ENCODE results near the gene MIGA2. TPM values are rescaled to one million over a fixed set of nuclear protein-coding genes. Genes with fewer than 3 reads are reported as not detected.

The MIGA2 gene
- total RNA-seq, 2 experiments from 2014 or later, result 34.6 to 35.8 TPM

DNA sequence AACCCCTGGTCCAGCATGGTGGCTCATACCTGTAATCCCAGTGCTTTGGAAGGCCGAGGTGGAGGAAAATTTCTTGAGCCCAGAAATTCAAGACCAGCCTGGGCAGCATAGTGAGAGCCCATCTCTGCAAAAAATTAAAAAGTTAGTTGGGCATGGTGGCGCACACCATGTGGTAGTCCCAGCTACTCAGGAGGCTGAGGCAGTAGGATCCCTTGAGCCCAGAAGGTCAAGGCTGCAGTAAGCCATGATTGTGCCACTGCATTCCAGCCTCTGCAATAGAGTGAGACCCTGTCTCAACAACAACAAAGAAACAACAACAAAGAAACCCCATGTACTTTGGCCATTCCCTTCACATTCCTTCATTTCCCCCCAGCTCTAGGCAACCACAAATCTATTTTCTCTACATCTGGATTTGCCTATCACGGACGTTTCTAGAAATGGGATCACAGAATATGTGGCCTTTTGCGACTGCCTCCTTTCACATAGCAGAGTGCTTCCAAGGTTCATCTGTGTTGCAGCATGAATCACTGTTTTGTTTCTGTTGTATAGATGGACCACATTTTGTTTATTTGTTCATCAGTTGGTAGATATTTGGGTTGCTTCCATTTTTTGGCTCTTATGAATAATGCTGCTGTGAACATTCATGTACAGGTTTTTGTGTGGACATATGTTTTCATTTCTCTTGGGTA is 17.9 kb downstream of the MIGA2 start:
- no peak for ATAC-seq
- Mint-ChIP-seq H3K4me1 (ENCODE audit: low read depth) (no peaks in the 10 kb centered on the region), H3K9me3 (no peaks in the 10 kb centered on the region), H3K4me3 (no peak overlapping the region), H3K36me3 (ENCODE audit: low read depth) (peaks cover 9% of the 10 kb centered on the region), H3K27me3 (no peaks in the 10 kb centered on the region), H3K27ac (no peak overlapping the region)
- intact Hi-C loops (cut with micrococcal nuclease), result no loop called here
- ChIA-PET POLR2A (no interaction called here), CTCF (no interaction called here)
- DNase-seq, result no peak
- TF ChIP-seq, protein P1, sequence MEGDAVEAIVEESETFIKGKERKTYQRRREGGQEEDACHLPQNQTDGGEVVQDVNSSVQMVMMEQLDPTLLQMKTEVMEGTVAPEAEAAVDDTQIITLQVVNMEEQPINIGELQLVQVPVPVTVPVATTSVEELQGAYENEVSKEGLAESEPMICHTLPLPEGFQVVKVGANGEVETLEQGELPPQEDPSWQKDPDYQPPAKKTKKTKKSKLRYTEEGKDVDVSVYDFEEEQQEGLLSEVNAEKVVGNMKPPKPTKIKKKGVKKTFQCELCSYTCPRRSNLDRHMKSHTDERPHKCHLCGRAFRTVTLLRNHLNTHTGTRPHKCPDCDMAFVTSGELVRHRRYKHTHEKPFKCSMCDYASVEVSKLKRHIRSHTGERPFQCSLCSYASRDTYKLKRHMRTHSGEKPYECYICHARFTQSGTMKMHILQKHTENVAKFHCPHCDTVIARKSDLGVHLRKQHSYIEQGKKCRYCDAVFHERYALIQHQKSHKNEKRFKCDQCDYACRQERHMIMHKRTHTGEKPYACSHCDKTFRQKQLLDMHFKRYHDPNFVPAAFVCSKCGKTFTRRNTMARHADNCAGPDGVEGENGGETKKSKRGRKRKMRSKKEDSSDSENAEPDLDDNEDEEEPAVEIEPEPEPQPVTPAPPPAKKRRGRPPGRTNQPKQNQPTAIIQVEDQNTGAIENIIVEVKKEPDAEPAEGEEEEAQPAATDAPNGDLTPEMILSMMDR (IDR thresholded peaks at IDR 0.05), result no peak

DNA sequence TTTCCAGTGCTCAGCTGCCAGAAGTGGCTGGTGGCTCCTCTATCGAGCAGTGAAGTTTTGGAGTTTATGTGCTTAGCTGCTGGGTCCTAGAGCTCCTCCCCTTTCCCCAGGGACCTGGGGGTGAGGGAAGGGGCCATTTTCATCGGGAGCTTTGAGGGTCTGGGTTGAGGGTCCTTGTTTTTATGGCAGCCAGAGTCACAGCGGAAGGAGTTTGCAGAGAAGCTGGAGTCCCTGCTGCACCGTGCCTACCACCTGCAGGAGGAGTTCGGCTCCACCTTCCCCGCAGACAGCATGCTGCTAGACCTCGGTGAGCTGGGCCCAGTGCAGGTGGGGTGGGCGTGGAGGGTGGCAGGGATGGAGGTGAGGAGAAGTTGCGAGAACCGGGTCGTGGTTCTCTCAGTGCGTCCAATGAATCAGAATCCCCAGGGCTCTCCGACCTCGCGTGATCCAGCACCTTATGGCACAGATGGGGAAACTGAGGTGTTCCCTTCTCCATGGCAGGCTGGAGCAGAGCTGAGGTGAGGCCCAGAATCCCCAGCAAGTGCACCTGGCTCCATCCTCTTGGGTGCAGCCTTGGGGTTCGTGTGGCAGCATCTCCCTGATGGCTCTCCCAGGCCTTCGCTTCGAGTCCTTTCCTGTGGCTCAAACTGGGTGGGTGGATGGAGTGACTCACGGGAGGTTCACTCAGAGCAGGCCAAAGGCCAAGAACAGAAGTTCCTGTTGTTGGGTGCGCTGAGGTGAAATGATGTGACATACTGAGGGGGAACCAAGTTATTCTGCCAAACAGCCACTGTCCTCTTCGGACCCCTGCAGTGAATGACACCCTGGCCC is 22.8 kb downstream of the MIGA2 start:
- ChIA-PET POLR2A (no interaction called here), CTCF (no interaction called here)
- H3K27me3 Mint-ChIP-seq, result no peaks in the 10 kb centered on the region
- TF ChIP-seq, protein P1 (IDR thresholded peaks at IDR 0.05), result no peak
- DNase-seq (no peak), ATAC-seq (no peak)
- H3K4me1 Mint-ChIP-seq (ENCODE audit: low read depth), result no peaks in the 10 kb centered on the region
- intact Hi-C loops (cut with micrococcal nuclease), result no loop called here
- no peaks in the 10 kb centered on the region for H3K9me3 Mint-ChIP-seq
- no peak overlapping the region for H3K27ac Mint-ChIP-seq
- H3K36me3 Mint-ChIP-seq (ENCODE audit: low read depth), result peaks cover 12% of the 10 kb centered on the region
- no peak overlapping the region for H3K4me3 Mint-ChIP-seq

DNA sequence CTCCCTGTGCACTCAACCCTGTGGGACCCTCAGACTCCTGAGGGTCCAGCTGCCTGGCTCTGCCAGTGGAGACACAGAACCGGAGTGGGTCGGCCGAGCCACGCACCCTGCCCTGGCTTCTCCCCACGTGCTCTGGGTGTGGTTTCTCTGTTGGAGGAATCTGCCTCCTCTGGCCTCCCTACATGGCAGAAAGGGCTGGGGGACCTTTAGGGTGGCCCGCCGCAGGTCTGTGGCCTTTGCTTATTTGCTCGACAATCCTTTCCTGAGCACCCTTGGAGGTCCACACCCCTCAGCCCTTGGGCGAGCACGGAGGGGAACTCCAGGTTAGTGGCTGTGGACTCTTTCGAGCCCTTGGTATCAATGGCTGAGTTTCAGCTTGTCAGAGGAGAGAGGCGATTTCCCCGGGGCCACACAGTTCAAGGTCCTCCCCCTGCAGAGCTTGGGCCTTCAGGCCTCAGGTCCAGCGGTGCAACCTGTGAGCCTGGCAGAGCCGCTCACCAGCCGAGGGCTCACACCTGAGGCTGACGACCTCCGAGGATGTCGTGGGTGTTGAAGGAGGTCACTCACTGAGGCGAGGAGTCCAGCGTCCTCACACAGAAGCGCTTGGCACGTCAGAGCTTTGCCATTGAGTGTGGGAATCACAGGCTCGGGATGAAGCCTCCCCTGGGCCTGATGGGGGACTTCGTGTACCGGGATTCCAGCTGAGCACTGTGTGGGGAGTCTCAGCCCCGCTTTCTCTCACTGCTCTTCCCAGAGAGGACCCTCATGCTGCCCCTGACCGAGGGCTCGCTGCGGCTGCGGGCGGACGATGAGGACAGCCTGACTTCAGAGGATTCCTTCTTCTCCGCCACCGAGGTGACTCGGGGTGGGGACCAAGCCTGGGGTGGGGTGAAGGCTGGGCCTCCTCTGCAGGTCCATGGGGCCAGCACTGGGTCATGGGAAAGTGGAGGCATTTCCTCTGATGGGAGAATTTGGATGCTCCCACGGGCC is 23.7 kb downstream of the MIGA2 start:
- DNase-seq (no peak), ATAC-seq (no peak)
- CTCF ChIA-PET, result no interaction called here
- POLR2A ChIA-PET, result no interaction called here
- H3K4me1 Mint-ChIP-seq (ENCODE audit: low read depth), result no peaks in the 10 kb centered on the region
- TF ChIP-seq, protein P1 (IDR thresholded peaks at IDR 0.05), result no peak
- H3K27ac Mint-ChIP-seq, result no peak overlapping the region
- H3K36me3 Mint-ChIP-seq (ENCODE audit: low read depth), result peaks cover 11% of the 10 kb centered on the region
- intact Hi-C loops (cut with micrococcal nuclease), result no loop called here
- H3K4me3 Mint-ChIP-seq, result no peak overlapping the region
- H3K9me3 Mint-ChIP-seq, result no peaks in the 10 kb centered on the region
- no peaks in the 10 kb centered on the region for H3K27me3 Mint-ChIP-seq

DNA sequence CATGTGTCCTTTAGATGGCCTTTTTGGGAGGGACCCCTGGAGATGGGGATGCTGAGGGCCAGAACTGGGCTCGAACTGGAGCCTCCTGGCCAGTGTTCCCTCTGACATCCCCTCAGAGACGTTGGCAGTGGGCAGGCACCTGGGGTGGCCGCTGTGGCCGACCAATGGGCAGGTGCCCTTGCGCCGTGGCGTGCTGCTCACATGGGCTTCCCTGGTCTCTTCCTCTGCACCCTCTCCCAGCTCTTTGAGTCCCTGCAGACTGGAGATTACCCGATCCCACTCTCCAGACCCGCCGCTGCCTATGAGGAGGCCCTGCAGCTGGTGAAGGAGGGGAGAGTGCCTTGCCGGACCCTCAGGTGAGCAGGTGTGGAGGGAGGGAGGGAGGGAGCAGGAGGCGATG is 24.6 kb downstream of the MIGA2 start:
- intact Hi-C loops (cut with micrococcal nuclease), result no loop called here
- Mint-ChIP-seq H3K36me3 (ENCODE audit: low read depth) (peaks cover 16% of the 10 kb centered on the region), H3K4me3 (no peak overlapping the region), H3K9me3 (no peaks in the 10 kb centered on the region), H3K4me1 (ENCODE audit: low read depth) (no peaks in the 10 kb centered on the region), H3K27me3 (no peaks in the 10 kb centered on the region), H3K27ac (no peak overlapping the region)
- DNase-seq (no peak), ATAC-seq (no peak)
- POLR2A ChIA-PET, result no interaction called here
- TF ChIP-seq, protein P1 (IDR thresholded peaks at IDR 0.05), result no peak
- CTCF ChIA-PET, result no interaction called here
